Measurements from ENCODE around the gene CBX2. TPM values are rescaled to one million over a fixed set of nuclear protein-coding genes. Genes with fewer than 3 reads are reported as not detected.

The CBX2 gene
- total RNA-seq, 1 donor = 44.2 TPM

- DNase-seq (ENCODE audit: low read depth in 2 of 3, low spot score in 2 of 3) = no peak
These were observed 8.2 kb downstream of the CBX2 start for GRCh38 chr17:79785900-79786810.

DNA sequence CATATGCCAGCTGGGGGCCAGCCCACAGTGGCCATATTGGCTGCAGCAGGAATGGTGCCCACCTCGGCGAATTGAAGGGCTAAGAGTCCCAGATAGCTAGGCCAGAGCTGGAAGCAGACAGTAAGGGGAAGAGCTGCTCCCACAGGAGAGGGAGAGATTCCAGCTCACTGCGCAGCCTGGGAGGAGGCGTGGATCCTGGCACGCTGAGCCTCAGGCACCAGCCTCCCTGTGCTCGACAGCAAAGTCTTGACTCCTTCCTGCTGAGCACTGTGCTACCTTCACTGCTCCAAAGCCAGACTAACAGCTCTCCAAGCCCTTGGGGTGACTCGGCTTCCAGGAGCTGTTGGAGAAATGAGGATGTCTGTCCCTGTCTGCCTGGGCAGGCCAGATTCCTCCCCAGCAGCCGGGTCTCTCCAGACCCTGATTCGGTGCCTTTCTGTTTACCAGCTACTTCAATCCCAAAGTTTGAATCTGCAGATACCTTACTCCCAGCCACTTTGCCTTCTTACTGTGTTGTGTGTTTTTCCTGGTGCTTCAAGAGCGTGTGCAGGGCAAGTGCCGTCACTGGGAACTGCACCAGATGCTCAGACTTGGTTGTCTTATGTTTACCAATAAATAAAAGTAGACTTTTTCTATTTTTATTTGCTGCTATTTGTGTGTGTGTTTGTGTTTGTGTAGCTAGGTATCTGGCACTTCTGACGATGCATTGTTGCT lies 9.1 kb downstream of the CBX2 start:
- DNase-seq (ENCODE audit: low read depth in 2 of 3, low spot score in 2 of 3) = no peak

GRCh38 chr17:79788455-79788854 lies 10.5 kb downstream of the CBX2 start:
- DNase-seq (ENCODE audit: low read depth in 2 of 3, low spot score in 2 of 3) = no peak

DNA sequence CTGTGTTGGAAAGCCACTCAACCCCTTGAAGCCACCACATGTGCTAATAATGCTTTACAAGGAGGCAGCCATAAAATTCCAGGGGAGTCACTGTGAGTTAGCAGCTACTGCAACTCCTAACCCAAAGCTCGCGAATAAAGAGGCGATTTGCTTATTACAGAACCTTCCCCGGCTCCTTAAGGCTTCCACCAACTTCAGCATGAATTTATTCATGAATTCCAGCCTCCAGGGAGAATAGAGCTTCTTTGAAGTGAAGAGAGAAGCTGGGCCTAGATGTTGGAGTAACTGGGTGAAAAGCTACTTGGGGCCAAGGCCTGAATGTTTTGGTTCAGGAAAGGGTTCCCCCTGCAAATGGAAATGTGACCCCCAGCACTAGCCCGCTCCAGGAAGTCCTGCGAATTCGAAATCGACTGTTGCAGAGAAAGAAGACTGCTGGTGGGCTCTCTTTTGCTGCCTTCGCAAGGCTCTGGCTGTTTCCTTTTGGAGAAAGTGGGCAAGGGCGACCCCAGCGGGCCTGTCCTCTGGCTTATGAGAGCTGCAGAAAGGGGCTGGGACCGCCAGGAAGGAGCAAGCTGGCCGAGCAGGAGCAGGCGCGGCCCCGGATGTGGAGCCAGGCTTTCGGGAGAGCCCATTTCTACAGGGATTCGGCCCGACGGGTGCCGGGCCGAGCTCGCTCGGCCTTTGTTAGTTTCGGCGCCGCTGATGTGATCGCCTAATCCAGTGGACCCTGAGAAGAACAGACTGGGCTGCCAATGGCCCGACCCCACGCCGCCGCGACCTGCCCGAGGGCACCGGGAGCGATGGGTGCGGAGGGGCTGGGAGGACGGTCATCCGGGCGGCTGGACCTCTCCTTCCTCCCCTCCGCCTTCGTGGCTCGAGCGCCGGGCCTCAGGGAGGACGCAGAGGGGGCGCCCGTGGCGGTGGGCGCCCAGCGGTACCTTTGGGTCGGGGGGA lies 11.3 kb downstream of the CBX2 start:
- DNase-seq (ENCODE audit: low read depth in 2 of 3, low spot score in 2 of 3) = no peak

DNA sequence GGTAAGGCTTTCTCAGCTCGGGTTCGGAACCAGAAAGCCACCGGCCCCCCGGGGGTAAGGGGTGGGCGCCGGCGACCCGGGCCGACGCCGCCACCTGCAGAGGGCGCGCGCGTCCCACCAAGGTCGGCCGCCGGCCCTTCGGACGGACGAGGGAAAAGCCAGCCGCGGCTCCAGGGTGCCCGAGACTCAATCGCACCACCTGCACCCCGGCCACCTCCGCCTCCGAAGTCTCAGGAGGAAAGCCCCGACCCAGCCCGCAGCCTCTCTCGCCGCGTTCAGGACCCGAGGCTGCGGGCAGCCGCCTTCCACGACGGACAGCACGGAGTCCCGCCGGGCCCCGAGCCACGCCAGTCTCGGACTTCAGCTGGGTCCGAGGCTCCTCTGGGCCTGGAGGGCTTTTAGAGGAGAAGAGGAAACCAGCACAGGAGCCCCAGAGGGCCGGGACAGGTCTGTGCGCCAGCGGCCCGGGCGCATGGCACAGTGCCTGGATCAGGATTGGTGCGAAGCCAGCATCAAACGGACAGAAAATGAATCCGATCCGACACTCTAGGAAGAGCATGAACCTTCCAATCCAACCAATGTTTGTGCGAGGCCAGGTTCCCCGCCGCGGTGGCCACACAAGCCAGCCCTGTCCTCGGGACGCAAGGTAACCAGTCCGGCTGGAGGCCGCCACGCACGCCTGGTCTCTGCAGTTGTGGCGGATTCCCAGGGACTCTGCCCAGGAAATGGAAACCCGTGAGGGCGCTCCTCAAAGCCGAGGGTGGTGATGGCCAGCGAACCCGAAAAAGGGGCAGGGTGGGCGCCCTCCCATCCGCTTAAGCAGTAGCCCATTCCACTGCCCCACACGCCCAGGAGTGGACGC lies 12.2 kb downstream of the CBX2 start:
- DNase-seq (ENCODE audit: low read depth in 2 of 3, low spot score in 2 of 3) = no peak

DNA sequence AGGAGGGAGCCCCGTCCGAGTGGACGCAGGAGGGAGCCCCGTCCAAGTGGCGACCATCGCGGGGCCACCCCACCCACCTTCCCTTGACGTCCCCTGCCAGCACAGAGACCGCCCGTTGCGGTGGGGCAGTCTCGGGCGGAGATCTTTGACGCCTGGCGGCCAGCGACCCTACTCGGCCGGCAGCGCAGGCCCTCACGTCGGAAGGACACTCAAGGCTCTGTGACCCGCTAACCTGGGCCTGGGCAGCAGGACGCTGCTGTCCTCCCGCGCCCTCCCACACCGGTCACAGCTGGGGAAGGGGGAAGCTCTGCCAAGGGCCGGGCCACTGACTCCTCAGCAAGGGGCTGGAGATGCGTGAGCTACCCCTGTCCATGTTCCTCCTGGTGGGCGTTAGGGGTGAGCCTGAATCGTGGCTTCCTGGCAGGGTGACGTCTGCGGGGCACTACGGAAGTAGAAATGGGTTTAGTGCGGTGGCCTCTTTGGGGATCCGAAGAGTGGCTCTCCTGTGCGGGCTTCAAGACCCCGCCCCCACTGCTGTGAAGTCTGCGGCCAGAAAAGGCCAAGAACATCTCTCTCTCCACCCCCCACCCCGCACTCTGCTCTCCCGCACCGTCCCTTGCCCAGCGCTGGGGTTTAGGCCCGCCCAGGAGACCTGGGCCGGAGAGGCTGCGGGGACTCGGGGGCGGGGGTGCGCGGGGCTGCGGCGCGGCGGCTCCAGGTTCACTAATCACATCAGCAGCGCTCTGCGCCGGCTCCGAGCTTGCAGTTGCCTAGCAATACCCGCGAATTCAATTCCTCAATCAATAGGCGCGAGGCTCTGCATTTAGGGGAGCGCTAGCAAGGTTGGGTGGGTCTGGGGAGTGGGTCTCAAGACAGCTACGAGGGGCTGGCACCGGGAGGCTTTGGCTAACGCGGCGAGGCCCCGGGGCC lies 13.1 kb downstream of the CBX2 start:
- DNase-seq (ENCODE audit: low read depth in 2 of 3, low spot score in 2 of 3) = peak in 1 of 3 donors; percentile 43

- DNase-seq (ENCODE audit: low read depth in 2 of 3, low spot score in 2 of 3) = no peak
These were observed 13.8 kb downstream of the CBX2 start for GRCh38 chr17:79791735-79792161.

- no peak for DNase-seq (ENCODE audit: low read depth in 2 of 3, low spot score in 2 of 3)
These were observed 14.5 kb downstream of the CBX2 start for GRCh38 chr17:79792341-79792871.

DNA sequence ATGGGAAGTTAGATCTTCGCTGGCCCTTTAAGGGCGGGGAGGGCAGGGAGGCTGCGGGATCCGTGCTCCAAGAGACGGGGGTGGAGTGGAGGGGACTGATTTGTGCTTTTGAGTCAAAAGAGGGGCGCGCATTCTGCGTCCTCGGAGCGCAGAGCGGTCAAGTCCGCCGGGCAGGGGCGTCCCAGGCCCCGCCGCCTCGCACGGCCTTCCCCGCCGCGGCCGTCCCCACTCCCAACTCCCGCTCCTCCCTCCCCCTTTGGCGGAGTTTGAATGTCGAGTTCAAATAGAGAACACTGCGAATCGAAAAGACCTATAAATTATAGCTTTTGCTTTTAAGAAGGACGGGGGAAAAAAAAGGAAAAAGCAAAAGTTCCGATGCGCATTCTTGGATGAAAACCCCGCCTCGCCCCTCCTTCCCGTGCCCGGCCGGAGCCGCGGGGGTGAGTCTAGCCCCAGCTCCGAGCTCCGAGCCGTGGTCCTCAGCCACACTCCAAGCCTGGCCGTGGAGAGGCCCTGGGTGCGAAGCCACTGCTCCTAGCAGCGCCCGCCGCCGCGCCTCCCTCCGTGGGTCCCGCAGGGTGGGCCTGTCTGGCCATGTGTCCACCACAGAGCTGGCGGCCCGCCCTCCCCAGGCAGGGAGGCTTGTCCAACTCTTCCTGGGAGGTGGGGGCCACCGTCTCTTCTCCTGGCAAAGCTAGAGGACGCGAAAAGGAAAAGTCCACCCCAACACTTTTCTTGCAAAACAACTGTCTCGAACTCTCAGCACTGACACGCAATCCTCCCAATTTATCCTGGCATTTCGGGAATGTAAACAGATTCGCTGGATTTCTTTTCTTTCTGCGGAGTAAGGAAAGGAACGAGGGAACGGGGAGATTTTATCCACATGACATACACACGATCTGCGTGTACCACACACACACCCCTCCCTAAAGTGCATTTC lies 15.3 kb downstream of the CBX2 start:
- DNase-seq (ENCODE audit: low read depth in 2 of 3, low spot score in 2 of 3) = no peak

- DNase-seq (ENCODE audit: low read depth in 2 of 3, low spot score in 2 of 3) = no peak
These were observed 16.0 kb downstream of the CBX2 start for GRCh38 chr17:79793924-79794304.

DNA sequence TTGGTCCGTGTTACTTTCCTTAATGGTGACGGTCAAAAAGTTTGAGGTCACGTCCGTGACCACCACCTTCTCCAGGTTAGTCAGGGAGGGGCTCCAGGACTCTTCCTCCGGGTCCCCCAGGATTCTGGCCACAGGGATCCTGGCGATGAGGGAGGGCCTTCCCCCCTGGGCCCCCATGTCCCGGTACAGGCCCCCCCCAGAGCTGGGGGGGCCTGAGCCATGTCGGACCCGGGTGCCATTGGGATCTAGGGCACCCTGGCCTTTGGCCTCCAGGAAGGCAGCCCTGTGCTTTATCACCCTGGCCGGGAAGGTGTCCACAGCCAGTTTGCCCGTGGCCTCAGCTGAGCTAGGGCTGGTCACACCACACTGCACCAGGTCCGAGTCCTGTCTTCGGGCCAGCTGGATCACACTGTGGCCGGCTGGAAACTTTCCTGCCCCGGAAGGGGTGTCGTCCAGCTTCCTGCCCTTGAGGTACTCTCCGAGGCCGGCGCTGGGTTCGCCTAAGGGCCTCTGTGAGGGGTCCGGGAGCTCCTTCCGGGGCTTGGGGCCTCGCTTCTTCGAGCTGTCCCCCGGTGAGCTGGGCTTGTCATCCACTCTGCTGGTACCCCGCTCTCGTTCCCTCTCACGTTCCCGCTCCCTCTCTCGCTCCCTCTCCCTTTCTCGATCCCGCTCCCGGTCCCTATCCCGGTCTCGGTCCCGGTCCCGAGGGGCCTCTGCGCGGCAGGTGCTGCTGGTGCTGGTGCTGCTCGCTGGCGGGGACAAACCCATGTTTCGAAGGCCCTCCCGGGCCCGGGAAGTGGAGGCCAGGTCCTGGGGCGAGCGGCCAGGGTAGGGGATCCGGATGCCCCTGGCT lies 16.9 kb downstream of the CBX2 start:
- DNase-seq (ENCODE audit: low read depth in 2 of 3, low spot score in 2 of 3) = no peak

- DNase-seq (ENCODE audit: low read depth in 2 of 3, low spot score in 2 of 3) = no peak
These were observed 18.0 kb downstream of the CBX2 start for GRCh38 chr17:79795795-79796443.

GRCh38 chr17:79796444-79796762 lies 18.5 kb downstream of the CBX2 start:
- DNase-seq (ENCODE audit: low read depth in 2 of 3, low spot score in 2 of 3) = peak in 1 of 3 donors; percentile 65

DNA sequence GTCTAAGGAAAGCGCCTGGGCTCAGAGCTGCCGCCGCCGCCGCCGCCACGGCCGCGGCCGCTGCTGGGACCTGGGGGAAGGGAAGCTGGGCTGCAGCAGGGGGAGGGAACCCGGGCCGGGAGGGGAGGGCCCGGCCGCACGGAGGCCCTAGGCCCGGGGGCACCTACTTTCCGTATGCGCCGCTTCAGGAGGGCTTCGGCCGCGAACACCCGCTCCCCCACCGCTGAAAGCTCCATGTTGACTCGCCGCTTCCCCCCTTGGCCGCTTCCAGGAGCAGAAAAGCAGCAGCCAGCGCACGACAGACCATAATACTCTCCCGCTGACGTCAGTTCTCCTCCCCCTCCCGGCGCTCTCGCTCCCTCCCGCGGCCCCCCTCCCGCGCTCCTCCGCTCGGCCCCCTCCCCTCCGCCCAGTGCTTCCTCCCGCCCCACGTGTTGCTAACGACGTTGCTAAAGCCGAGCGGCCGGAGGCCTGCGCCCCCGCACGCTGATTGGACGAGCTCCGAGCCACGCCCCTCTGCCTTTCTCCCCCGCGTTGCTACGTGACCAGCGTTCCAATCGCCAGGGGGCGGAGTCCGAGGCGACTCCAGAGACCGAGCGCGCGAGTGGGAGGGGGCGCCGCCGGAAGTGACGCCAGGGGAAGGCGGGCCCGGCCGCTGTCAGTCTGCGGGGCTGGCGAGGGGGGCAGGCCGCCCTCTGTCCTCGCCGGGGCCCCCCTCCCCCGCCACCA lies 19.0 kb downstream of the CBX2 start, which contains the start of gene CBX8:
CBX8 (minus strand) TSS at position 315 of the 729 bp plus-strand sequence; CDS start at position 236, 79 bp downstream.
- DNase-seq (ENCODE audit: low read depth in 2 of 3, low spot score in 2 of 3) = peak; percentile 97 to 100 (median 100)

Data from hematopoietic multipotent progenitor cell (in vitro differentiated cells).